Measurements from ENCODE around the gene RAB8B. TPM values are rescaled to one million over a fixed set of nuclear protein-coding genes. Genes with fewer than 3 reads are reported as not detected.

The RAB8B gene
- total RNA-seq, 4 donors from 2014 or later: 9.1 to 23.6 (median 10.7) TPM

GRCh38 chr15:63196842-63197241 lies 7.4 kb downstream of the RAB8B start:
- TF ChIP-seq CTCF (IDR thresholded peaks at IDR 0.05) (no peak), POLR2A (IDR thresholded peaks at IDR 0.05) (no peak)
- intact Hi-C loops (cut with DNase I; ENCODE audit: low total_unique reads): no loop called here
- no peak overlapping the region for H3K4me3 ChIP-seq (ENCODE audit: low read depth, poor library complexity, severe bottlenecking)
- DNase-seq (ENCODE audit: low spot score in 2 of 2): no peak
- 84 to 90% methylated on average over 1 of the region's 1 CpG for WGBS, 2 donors

DNA sequence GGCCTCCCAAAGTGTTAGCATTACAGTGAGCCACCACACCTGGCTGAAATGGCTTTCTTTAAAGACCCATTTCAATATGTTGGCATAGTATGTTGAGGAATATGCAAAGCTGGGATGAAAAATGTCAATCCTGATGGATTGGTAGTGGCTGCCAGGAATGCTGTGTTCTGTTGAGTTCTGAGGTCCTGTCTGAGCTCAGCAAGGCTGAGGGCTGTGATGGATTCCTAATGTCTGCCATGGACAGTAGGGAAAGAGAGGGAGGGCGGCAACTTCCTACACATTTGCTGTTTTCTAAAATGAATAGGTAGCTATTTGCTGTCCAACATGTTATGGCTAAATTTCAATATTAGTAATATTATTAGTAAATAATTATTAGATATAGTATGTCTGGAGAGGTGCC lies 8.2 kb downstream of the RAB8B start:
- TF ChIP-seq POLR2A (IDR thresholded peaks at IDR 0.05) (no peak), CTCF (IDR thresholded peaks at IDR 0.05) (no peak)
- no peak overlapping the region for H3K4me3 ChIP-seq (ENCODE audit: low read depth, poor library complexity, severe bottlenecking)
- no peak for DNase-seq (ENCODE audit: low spot score in 2 of 2)
- intact Hi-C loops (cut with DNase I; ENCODE audit: low total_unique reads): no loop called here
- WGBS, 2 donors: 94 to 96% methylated on average over 1 of the region's 1 CpG

- intact Hi-C loops (cut with DNase I; ENCODE audit: low total_unique reads): no loop called here
- TF ChIP-seq CTCF (IDR thresholded peaks at IDR 0.05): no peak
- TF ChIP-seq POLR2A (IDR thresholded peaks at IDR 0.05): no peak
- no peak overlapping the region for H3K4me3 ChIP-seq (ENCODE audit: low read depth, poor library complexity, severe bottlenecking)
- WGBS, 2 donors: 38 to 47% methylated on average over 8 of the region's 8 CpGs
- no peak for DNase-seq (ENCODE audit: low spot score in 2 of 2)
These were observed 9.2 kb downstream of the RAB8B start for GRCh38 chr15:63198371-63199250.

DNA sequence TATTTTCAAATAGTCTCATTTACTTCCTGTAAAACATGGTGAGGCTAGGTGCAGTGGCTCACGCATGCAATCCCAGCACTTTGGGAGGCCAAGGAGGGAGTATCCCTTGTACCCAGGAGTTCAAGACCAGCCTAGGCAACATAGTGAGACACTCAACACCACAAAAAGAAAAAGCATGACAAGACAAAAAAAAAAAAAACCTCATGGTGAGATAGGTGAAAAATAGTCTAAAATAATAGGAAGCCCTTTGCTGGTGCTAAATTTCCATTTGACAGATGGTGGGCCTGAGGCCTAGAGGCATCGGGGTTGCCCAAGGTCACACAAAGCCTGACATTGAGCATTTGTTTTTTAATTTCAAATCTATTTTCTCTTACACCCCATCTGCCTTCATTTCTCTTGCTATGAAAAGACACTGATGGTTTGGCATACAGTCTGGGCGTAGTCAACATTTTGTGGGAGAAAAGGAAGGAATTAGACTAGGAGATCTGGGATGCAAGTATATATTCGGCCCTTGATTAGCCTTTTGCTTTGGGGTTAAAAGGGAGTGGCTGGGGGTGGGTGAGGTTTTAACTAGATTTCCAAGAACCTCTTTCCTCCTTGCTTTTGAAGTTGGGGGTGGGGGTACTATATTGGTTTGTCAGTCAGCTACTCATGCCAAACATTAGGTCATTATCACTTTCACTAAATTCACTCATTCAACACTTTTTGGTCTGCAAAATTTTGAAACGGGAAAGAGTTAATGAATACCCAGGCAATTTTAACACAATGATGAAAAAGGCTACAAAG lies 11.3 kb downstream of the RAB8B start:
- H3K4me3 ChIP-seq (ENCODE audit: low read depth, poor library complexity, severe bottlenecking): no peak overlapping the region
- DNase-seq (ENCODE audit: low spot score in 2 of 2): no peak
- intact Hi-C loops (cut with DNase I; ENCODE audit: low total_unique reads): no loop called here
- no peak for TF ChIP-seq CTCF (IDR thresholded peaks at IDR 0.05)
- WGBS, 2 donors: 91 to 94% methylated on average over 5 of the region's 5 CpGs

- no peak overlapping the region for H3K4me3 ChIP-seq (ENCODE audit: low read depth, poor library complexity, severe bottlenecking)
- intact Hi-C loops (cut with DNase I; ENCODE audit: low total_unique reads): no loop called here
- no peak for DNase-seq (ENCODE audit: low spot score in 2 of 2)
- TF ChIP-seq POLR2A (IDR thresholded peaks at IDR 0.05) (no peak), CTCF (IDR thresholded peaks at IDR 0.05) (no peak)
- 61 to 63% methylated on average over 5 of the region's 5 CpGs for WGBS, 2 donors
These were observed 13.5 kb downstream of the RAB8B start for GRCh38 chr15:63202861-63203260.

All from lower leg skin (tissue), 4 donors.